ENCODE data around the gene SPHKAP.

DNA sequence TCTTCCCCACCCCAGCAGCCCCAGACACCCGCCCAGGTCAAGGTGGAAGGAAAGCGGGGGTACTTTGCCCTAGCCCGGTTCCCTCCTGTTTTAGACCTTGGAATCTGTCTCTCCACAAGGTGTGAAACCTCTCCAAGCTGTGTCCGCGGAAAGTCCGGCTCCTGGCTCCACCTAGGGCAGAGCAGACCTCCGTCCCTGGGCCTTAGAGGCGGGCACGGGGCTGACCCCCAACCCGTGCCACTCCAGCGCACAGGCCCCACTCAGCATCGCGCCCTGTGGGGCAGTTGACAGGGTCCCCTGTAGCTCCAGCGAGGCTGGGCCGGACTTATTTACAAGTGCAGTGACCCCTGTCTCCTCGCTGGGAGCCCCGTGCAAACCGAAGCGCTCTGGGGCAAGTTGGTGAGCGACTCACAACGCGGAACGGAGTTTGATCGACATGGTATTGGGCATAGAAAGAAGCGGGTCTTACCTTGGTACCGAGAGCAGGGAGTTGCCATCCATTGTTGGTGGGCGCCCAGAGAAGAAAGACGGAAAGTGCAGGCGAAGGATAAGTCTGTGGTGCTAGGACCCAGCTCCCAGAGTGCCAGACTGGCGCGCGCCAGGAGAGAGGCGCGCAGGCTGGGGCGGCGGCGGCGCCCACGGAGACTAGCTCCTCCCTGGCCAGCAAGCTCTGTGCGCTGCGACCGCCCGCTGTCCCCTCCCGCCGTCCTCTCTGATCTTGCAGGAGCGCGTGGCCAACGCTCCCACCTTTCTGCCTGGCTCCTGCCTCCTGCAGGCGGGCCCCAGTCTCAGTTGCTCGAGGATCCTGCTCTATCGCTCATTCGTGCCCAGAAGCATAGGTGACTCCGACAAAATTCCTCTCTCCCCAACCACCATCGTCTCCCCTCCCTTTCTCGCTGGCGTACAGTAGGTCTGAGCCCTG is at the start of gene SPHKAP:
- no peak for TF ChIP-seq CTCF (IDR thresholded peaks at IDR 0.05)
- no peak for TF ChIP-seq POLR2A (IDR thresholded peaks at IDR 0.05)
